WTC11 (cell line): ENCODE data around the gene S100PBP. TPM values are rescaled to one million over a fixed set of nuclear protein-coding genes. Genes with fewer than 3 reads are reported as not detected.

Source experiments
- ATAC-seq: fragments of 200-7000 bp; cut with Tn5 transposase; 2 replicates; pipeline ENCODE4 v1.10.0; 2021; ENCODE audit warnings: mild to moderate bottlenecking, moderate library complexity
- CTCF ChIA-PET: fragments of 300-600 bp; sonication (Branson Sonifier 250); formaldehyde crosslinking; loops from one replicate; lab custom pipeline; 2021; ENCODE audit warnings: antibody characterized with exemption; lab: Charles Lee
- POLR2A ChIA-PET: fragments of 350-600 bp; sonication (Branson Sonifier 250); formaldehyde crosslinking; loops from one replicate; lab custom pipeline; 2021; ENCODE audit warnings: antibody characterized with exemption; lab: Charles Lee
- DNase-seq: peaks from one replicate; pipeline ENCODE4 v3.0.0; 2021; ENCODE audit warnings: low spot score
- H3K27ac Mint-ChIP-seq: 2 replicates; pipeline ENCODE4 v1.8.0; 2021; ENCODE audit warnings: mixed read lengths
- H3K27me3 Mint-ChIP-seq: 2 replicates; pipeline ENCODE4 v1.8.0; 2021; ENCODE audit warnings: low read depth, mild to moderate bottlenecking, moderate library complexity, mixed read lengths
- H3K36me3 Mint-ChIP-seq: 2 replicates; pipeline ENCODE4 v1.8.0; 2021; ENCODE audit warnings: mixed read lengths
- H3K4me1 Mint-ChIP-seq: 2 replicates; pipeline ENCODE4 v1.8.0; 2022; ENCODE audit warnings: mixed read lengths
- H3K4me3 Mint-ChIP-seq: 2 replicates; pipeline ENCODE4 v1.8.0; 2021; ENCODE audit warnings: mild to moderate bottlenecking, moderate library complexity, mixed read lengths
- H3K9me3 Mint-ChIP-seq: 2 replicates; pipeline ENCODE4 v1.8.0; 2021; ENCODE audit warnings: mixed read lengths
- ATF1 ChIP-seq: sonication (generic); formaldehyde crosslinking; IDR thresholded peaks from 2 replicates; pipeline ENCODE4 v1.8.1; 2023; ENCODE audit warnings: mild to moderate bottlenecking, moderate library complexity, missing genetic modification reagents
- FOXJ3 ChIP-seq: sonication (generic); formaldehyde crosslinking; IDR thresholded peaks from 2 replicates; pipeline ENCODE4 v1.9.0; 2021; ENCODE audit warnings: missing genetic modification reagents, mild to moderate bottlenecking, borderline replicate concordance
- NR2C2 ChIP-seq: sonication (generic); formaldehyde crosslinking; IDR thresholded peaks from 2 replicates; pipeline ENCODE4 v1.8.0; 2022; ENCODE audit warnings: mild to moderate bottlenecking, missing genetic modification reagents
- PRRX2 ChIP-seq: fragments of 250-450 bp; sonication (Bioruptor Pico); IDR thresholded peaks from 2 replicates; pipeline ENCODE4 v1.8.0; 2021; ENCODE audit warnings: mild to moderate bottlenecking
- RORB ChIP-seq: fragments of 250-450 bp; sonication (Bioruptor Pico); IDR thresholded peaks from 2 replicates; pipeline ENCODE4 v1.9.0; 2021; ENCODE audit warnings: mild to moderate bottlenecking
- SMAD4 ChIP-seq: sonication (generic); formaldehyde crosslinking; IDR thresholded peaks from 2 replicates; pipeline ENCODE4 v1.8.0; 2022; ENCODE audit warnings: mild to moderate bottlenecking, missing genetic modification reagents
- TCF7 ChIP-seq: sonication (generic); formaldehyde crosslinking; IDR thresholded peaks from 2 replicates; pipeline ENCODE4 v1.8.0; 2022; ENCODE audit warnings: mild to moderate bottlenecking, low read depth, missing genetic modification reagents, moderate library complexity
- total RNA-seq: library from RNA; stranded (reverse); gene quantifications from 3 replicates; pipeline ENCODE4 v1.2.3, GENCODE V29; 2021
- TF ChIP-seq, protein P1 (sequence below): sonication (generic); formaldehyde crosslinking; IDR thresholded peaks from 2 replicates; pipeline ENCODE4 v1.8.0; 2023; ENCODE audit warnings: missing genetic modification reagents, mild to moderate bottlenecking, borderline replicate concordance
- TF ChIP-seq, protein P2 (sequence below): sonication (generic); formaldehyde crosslinking; IDR thresholded peaks from 2 replicates; pipeline ENCODE4 v1.8.1; 2022; ENCODE audit warnings: low read depth, mild to moderate bottlenecking, moderate library complexity, missing genetic modification reagents, borderline replicate concordance
- TF ChIP-seq, protein P3 (sequence below): sonication (generic); formaldehyde crosslinking; IDR thresholded peaks from 2 replicates; pipeline ENCODE4 v1.8.1; 2023; ENCODE audit warnings: mild to moderate bottlenecking, missing genetic modification reagents
- TF ChIP-seq, protein P4 (sequence below): sonication (generic); formaldehyde crosslinking; IDR thresholded peaks from 2 replicates; pipeline ENCODE4 v1.8.0; 2023; ENCODE audit warnings: missing genetic modification reagents
- TF ChIP-seq, protein P5 (sequence below): fragments of 250-450 bp; sonication (Bioruptor Pico); IDR thresholded peaks from 2 replicates; pipeline ENCODE4 v1.9.0; 2021; ENCODE audit warnings: mild to moderate bottlenecking
- TF ChIP-seq, protein P6 (sequence below): fragments of 200-600 bp; IDR thresholded peaks from 2 replicates; pipeline ENCODE4 v1.8.0; 2022; ENCODE audit warnings: antibody characterized with exemption
- TF ChIP-seq, protein P7 (sequence below): sonication (generic); formaldehyde crosslinking; conservative IDR thresholded peaks from 2 replicates; pipeline ENCODE4 v1.8.1; 2023; ENCODE audit warnings: mild to moderate bottlenecking, low read depth, missing genetic modification reagents, moderate library complexity
- TF ChIP-seq, protein P8 (sequence below): sonication (generic); formaldehyde crosslinking; IDR thresholded peaks from 2 replicates; pipeline ENCODE4 v1.8.0; 2022; ENCODE audit warnings: mild to moderate bottlenecking, missing genetic modification reagents

Gene S100PBP
- total RNA-seq, 1 experiment from 2014 or later, result 62.9 TPM

DNA sequence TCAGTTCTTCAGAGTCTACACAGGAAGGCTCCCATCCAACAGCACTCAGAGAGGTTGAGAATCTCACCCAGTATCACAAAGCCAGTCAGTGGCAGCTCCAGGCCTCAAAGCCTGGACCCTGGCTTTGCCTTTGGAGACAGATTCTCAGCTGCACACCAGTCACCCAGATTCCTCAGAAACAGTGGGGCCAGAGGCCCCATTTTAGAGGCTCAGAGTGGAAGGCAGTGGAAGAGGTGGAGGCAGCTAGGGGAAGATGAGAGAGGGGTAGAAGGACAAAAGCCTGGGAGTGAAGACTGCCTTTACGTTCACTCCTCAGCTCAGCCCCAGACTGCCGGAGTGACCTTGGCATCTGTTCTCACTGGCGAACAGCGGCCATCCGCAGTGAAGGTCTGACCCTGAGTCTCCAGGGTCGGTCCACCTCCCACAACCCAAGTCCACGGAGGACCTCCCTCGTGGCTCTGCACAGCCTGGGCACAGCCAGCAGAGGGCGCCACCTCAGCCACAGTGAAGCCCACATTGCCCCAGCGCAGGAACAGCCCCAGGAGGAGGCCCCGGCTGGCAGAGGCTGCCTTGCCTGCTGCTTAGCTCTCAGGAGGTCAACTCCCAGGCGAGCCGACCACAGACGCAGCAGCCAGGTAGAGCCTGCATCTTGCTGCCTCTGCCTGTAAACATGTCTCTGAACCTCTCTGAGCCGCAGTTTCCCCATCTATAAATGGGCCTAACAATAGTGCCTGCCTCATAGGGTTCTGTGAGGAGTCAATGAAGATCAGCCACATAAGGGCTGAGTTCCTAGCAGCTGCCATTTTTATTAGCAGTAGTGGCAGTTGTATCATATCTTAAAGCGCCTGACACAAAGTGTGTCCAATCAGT, 59.1 kb downstream of the S100PBP start (continued):
- TF ChIP-seq, protein P1, sequence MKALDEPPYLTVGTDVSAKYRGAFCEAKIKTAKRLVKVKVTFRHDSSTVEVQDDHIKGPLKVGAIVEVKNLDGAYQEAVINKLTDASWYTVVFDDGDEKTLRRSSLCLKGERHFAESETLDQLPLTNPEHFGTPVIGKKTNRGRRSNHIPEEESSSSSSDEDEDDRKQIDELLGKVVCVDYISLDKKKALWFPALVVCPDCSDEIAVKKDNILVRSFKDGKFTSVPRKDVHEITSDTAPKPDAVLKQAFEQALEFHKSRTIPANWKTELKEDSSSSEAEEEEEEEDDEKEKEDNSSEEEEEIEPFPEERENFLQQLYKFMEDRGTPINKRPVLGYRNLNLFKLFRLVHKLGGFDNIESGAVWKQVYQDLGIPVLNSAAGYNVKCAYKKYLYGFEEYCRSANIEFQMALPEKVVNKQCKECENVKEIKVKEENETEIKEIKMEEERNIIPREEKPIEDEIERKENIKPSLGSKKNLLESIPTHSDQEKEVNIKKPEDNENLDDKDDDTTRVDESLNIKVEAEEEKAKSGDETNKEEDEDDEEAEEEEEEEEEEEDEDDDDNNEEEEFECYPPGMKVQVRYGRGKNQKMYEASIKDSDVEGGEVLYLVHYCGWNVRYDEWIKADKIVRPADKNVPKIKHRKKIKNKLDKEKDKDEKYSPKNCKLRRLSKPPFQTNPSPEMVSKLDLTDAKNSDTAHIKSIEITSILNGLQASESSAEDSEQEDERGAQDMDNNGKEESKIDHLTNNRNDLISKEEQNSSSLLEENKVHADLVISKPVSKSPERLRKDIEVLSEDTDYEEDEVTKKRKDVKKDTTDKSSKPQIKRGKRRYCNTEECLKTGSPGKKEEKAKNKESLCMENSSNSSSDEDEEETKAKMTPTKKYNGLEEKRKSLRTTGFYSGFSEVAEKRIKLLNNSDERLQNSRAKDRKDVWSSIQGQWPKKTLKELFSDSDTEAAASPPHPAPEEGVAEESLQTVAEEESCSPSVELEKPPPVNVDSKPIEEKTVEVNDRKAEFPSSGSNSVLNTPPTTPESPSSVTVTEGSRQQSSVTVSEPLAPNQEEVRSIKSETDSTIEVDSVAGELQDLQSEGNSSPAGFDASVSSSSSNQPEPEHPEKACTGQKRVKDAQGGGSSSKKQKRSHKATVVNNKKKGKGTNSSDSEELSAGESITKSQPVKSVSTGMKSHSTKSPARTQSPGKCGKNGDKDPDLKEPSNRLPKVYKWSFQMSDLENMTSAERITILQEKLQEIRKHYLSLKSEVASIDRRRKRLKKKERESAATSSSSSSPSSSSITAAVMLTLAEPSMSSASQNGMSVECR (CRISPR knock-in tag), result no peak
- TF ChIP-seq, protein P2, sequence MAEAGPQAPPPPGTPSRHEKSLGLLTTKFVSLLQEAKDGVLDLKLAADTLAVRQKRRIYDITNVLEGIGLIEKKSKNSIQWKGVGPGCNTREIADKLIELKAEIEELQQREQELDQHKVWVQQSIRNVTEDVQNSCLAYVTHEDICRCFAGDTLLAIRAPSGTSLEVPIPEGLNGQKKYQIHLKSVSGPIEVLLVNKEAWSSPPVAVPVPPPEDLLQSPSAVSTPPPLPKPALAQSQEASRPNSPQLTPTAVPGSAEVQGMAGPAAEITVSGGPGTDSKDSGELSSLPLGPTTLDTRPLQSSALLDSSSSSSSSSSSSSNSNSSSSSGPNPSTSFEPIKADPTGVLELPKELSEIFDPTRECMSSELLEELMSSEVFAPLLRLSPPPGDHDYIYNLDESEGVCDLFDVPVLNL (CRISPR knock-in tag), result no peak
- TF ChIP-seq TCF7 (no peak), NR2C2 (CRISPR knock-in tag) (no peak)
- TF ChIP-seq, protein P3, sequence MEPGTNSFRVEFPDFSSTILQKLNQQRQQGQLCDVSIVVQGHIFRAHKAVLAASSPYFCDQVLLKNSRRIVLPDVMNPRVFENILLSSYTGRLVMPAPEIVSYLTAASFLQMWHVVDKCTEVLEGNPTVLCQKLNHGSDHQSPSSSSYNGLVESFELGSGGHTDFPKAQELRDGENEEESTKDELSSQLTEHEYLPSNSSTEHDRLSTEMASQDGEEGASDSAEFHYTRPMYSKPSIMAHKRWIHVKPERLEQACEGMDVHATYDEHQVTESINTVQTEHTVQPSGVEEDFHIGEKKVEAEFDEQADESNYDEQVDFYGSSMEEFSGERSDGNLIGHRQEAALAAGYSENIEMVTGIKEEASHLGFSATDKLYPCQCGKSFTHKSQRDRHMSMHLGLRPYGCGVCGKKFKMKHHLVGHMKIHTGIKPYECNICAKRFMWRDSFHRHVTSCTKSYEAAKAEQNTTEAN, result no peak
- TF ChIP-seq, protein P4, sequence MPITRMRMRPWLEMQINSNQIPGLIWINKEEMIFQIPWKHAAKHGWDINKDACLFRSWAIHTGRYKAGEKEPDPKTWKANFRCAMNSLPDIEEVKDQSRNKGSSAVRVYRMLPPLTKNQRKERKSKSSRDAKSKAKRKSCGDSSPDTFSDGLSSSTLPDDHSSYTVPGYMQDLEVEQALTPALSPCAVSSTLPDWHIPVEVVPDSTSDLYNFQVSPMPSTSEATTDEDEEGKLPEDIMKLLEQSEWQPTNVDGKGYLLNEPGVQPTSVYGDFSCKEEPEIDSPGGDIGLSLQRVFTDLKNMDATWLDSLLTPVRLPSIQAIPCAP, result no peak
- TF ChIP-seq, protein P5, sequence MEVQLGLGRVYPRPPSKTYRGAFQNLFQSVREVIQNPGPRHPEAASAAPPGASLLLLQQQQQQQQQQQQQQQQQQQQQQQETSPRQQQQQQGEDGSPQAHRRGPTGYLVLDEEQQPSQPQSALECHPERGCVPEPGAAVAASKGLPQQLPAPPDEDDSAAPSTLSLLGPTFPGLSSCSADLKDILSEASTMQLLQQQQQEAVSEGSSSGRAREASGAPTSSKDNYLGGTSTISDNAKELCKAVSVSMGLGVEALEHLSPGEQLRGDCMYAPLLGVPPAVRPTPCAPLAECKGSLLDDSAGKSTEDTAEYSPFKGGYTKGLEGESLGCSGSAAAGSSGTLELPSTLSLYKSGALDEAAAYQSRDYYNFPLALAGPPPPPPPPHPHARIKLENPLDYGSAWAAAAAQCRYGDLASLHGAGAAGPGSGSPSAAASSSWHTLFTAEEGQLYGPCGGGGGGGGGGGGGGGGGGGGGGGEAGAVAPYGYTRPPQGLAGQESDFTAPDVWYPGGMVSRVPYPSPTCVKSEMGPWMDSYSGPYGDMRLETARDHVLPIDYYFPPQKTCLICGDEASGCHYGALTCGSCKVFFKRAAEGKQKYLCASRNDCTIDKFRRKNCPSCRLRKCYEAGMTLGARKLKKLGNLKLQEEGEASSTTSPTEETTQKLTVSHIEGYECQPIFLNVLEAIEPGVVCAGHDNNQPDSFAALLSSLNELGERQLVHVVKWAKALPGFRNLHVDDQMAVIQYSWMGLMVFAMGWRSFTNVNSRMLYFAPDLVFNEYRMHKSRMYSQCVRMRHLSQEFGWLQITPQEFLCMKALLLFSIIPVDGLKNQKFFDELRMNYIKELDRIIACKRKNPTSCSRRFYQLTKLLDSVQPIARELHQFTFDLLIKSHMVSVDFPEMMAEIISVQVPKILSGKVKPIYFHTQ (CRISPR knock-in tag), result no peak

DNA sequence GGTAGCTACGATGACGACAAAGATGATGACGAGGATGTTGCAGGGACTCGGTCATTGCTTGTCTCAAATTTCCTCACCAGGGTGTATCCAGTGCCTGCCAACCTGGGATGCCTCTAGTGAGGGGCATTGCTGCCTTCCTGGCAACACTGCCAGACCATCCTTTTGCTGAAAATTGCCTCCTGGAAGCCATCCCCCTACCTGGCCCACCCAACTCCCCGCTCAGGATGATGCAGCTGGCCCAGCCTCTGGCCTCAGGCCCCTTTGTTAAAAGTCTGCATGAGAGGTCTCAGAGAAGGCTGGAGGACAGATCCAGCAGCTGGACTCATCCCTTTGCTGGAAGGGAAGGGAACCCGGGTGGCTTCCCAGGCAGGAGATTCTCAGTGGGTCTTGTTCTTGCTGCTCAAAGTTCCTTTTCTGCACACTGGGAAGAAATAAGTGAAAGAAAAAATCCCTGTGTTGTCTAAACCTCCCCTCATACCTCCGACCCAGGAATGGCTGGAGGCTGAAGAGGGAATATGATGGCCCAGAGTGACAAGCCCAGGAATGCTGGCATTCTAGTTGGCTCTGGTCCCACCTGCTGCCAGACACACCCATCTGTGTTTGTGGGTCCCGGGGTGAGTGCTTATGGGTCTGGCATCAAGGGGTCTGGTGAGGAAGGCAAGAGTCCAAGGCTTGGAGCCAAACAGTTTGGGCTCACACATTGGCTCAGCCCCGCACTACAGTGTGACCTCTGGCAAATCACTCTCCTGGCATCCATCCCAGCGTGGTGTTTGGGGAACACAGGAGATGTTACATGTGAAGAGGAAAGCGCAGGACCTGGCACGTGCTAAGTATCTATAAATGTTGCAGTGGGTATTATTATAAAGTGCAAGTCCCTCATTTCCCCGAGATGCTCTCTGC, 60.0 kb downstream of the S100PBP start:
- H3K36me3 Mint-ChIP-seq, result no peaks in the 10 kb centered on the region
- peaks cover 29% of the 10 kb centered on the region for H3K4me1 Mint-ChIP-seq
- ChIA-PET POLR2A (no interaction called here), CTCF (interaction anchor here (0.6 to 3.7 kb wide), 37 partner anchors 9 to 638 kb away, joined by 3 to 93 read pairs (median 5); partner anchors contain the start of genes HPCA, RNF19B, S100PBP and TMEM54)
- no peak for DNase-seq
- H3K4me3 Mint-ChIP-seq, result no peak overlapping the region
- ATAC-seq, result no peak
- no peak overlapping the region; the same call in 1 of the 2 replicates for H3K27ac Mint-ChIP-seq
- H3K27me3 Mint-ChIP-seq, result no peaks in the 10 kb centered on the region
- H3K9me3 Mint-ChIP-seq, result no peaks in the 10 kb centered on the region
- TF ChIP-seq, protein P6, sequence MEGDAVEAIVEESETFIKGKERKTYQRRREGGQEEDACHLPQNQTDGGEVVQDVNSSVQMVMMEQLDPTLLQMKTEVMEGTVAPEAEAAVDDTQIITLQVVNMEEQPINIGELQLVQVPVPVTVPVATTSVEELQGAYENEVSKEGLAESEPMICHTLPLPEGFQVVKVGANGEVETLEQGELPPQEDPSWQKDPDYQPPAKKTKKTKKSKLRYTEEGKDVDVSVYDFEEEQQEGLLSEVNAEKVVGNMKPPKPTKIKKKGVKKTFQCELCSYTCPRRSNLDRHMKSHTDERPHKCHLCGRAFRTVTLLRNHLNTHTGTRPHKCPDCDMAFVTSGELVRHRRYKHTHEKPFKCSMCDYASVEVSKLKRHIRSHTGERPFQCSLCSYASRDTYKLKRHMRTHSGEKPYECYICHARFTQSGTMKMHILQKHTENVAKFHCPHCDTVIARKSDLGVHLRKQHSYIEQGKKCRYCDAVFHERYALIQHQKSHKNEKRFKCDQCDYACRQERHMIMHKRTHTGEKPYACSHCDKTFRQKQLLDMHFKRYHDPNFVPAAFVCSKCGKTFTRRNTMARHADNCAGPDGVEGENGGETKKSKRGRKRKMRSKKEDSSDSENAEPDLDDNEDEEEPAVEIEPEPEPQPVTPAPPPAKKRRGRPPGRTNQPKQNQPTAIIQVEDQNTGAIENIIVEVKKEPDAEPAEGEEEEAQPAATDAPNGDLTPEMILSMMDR, result no peak
- TF ChIP-seq, protein P7, sequence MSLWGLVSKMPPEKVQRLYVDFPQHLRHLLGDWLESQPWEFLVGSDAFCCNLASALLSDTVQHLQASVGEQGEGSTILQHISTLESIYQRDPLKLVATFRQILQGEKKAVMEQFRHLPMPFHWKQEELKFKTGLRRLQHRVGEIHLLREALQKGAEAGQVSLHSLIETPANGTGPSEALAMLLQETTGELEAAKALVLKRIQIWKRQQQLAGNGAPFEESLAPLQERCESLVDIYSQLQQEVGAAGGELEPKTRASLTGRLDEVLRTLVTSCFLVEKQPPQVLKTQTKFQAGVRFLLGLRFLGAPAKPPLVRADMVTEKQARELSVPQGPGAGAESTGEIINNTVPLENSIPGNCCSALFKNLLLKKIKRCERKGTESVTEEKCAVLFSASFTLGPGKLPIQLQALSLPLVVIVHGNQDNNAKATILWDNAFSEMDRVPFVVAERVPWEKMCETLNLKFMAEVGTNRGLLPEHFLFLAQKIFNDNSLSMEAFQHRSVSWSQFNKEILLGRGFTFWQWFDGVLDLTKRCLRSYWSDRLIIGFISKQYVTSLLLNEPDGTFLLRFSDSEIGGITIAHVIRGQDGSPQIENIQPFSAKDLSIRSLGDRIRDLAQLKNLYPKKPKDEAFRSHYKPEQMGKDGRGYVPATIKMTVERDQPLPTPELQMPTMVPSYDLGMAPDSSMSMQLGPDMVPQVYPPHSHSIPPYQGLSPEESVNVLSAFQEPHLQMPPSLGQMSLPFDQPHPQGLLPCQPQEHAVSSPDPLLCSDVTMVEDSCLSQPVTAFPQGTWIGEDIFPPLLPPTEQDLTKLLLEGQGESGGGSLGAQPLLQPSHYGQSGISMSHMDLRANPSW (CRISPR knock-in tag), result no peak
- TF ChIP-seq ATF1 (CRISPR knock-in tag) (no peak), PRRX2 (CRISPR knock-in tag) (no peak), RORB (CRISPR knock-in tag) (no peak), FOXJ3 (no peak), SMAD4 (CRISPR knock-in tag) (no peak)
- TF ChIP-seq, protein P8, sequence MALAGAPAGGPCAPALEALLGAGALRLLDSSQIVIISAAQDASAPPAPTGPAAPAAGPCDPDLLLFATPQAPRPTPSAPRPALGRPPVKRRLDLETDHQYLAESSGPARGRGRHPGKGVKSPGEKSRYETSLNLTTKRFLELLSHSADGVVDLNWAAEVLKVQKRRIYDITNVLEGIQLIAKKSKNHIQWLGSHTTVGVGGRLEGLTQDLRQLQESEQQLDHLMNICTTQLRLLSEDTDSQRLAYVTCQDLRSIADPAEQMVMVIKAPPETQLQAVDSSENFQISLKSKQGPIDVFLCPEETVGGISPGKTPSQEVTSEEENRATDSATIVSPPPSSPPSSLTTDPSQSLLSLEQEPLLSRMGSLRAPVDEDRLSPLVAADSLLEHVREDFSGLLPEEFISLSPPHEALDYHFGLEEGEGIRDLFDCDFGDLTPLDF (CRISPR knock-in tag), result no peak
